Bronchial epithelial cell (primary cell): ENCODE data around the gene C2CD2. TPM values are rescaled to one million over a fixed set of nuclear protein-coding genes. Genes with fewer than 3 reads are reported as not detected.
A peak's percentile ranks its signal among the peaks of the same experiment; 100 is the strongest.

ENCODE experiments used
- DNase-seq: peaks from one replicate; pipeline ENCODE4 v3.0.0-alpha.2; 2010; ENCODE audit warnings: low read depth
- FAIRE-seq: peaks from 2 replicates; lab custom pipeline; 2011; peaks lifted over from hg19 to GRCh38; lab: Jason Lieb, UNC
- H3K27me3 ChIP-seq: 2 replicates; pipeline ENCODE4 v1.5.1; 2011; ENCODE audit warnings: low read length; ENCODE audit not compliant: control insufficient read depth, insufficient read depth
- H3K36me3 ChIP-seq: 2 replicates; pipeline ENCODE4 v1.5.1; 2011; ENCODE audit warnings: low read length; ENCODE audit not compliant: control insufficient read depth, insufficient read depth
- H3K4me3 ChIP-seq: 2 replicates; pipeline ENCODE4 v1.5.1; 2011; ENCODE audit warnings: mild to moderate bottlenecking, low read depth, low read length, control low read depth
- CTCF ChIP-seq: IDR thresholded peaks from 2 replicates; pipeline ENCODE4 v1.5.1; 2011; ENCODE audit warnings: mild to moderate bottlenecking, moderate library complexity, low read length, control low read depth, inconsistent platforms; ENCODE audit not compliant: insufficient read depth, severe bottlenecking
- total RNA-seq: library from RNA; depleted of rRNA; stranded (reverse); fragments of >200 nt; gene quantifications from 2 replicates; pipeline ENCODE4 v1.2.1, GENCODE V29; 2014

The C2CD2 gene
- total RNA-seq, 1 donor from 2014 or later = 6.6 TPM

- Histone ChIP-seq H3K36me3 (peaks cover 1% of the 10 kb centered on the region), H3K4me3 (no peak overlapping the region), H3K27me3 (no peaks in the 10 kb centered on the region)
- no peak for DNase-seq
- TF ChIP-seq CTCF = no peak
- no peak for FAIRE-seq
These were observed 1.7 kb upstream of the C2CD2 start for GRCh38 chr21:41955516-41955915.

GRCh38 chr21:41954654-41955499, 1.1 kb upstream of the C2CD2 start:
- Histone ChIP-seq H3K27me3 (no peaks in the 10 kb centered on the region), H3K4me3 (no peak overlapping the region), H3K36me3 (peaks cover 1% of the 10 kb centered on the region)
- no peak for TF ChIP-seq CTCF
- DNase-seq (no peak), FAIRE-seq (peak; percentile 95)

DNA sequence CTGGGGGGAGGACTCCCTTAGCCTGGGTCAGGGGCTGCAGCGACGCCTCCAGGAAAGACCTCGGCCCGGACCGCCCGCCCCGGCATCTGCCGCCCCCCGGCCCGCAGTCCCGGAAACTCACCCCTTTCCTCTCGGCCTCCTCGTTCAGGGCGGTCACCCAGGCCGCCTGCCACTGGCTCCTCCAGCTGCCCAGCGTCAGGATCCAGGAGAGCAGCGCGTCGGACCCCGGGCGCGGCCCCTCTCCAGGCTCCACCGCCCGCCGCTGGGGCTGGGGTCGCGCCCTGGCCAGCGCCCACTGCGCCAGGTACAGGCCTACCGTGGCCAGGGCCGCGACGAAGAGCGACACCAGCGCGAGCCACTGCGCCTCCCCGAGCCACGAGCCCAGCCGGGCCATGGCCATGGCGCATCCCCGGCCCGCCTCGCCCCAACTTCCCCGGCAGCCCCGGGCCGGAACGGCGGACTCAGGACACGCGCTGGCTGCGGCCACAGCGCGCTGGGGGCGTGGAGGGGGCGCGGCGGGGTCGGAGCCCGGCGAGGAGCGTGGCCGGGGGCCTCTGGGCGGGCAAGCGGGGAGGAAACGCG, 478 bp downstream of the C2CD2 start:
- no peak for FAIRE-seq

GRCh38 chr21:41952568-41953248, 1.1 kb downstream of the C2CD2 start:
- FAIRE-seq = no peak
- peak overlapping the region; percentile 46 for H3K4me3 ChIP-seq
- DNase-seq = no peak
- no peak for TF ChIP-seq CTCF
- peaks cover 1% of the 10 kb centered on the region for H3K36me3 ChIP-seq
- no peaks in the 10 kb centered on the region for H3K27me3 ChIP-seq

More for the DNA sequence above, 478 bp downstream of the C2CD2 start:
- Histone ChIP-seq H3K36me3 (peaks cover 1% of the 10 kb centered on the region), H3K4me3 (peak overlapping the region; percentile 46), H3K27me3 (no peaks in the 10 kb centered on the region)
- DNase-seq = no peak
- no peak for TF ChIP-seq CTCF

DNA sequence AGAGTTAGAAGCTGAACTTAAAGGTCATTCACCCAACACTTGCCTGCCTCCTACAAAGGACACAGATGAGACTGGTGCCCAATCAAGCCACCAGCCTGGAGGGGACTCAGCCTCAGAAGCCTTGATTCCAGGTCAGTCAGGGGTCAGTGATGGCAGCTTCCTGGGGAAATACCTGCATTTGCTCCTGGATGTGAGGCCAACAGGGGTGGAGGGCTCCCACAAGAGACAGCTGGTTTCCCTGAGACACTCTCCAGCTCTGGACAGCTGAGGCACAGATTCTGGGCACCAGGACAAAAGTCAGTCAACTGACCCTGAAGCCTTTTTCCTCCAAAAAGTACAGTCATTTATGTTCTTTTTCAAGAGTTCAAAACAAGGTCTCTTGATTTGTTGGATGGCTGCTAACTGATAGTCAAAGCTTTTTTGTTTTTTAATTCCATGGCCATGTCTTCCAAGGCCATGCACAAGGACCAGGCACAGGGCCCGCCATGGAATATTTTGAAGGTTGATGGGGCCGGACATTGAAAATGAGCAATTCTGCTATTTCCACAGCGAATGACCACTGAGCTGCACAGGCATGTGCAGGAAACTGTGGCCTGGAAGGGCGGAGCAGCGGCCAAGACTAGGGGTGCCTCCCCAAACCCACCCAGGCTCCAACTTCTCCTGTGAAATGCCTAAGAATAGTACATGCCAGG, 1.8 kb downstream of the C2CD2 start:
- TF ChIP-seq CTCF = no peak
- H3K27me3 ChIP-seq = no peaks in the 10 kb centered on the region
- H3K4me3 ChIP-seq = no peak overlapping the region
- DNase-seq = no peak
- peaks cover 1% of the 10 kb centered on the region for H3K36me3 ChIP-seq
- FAIRE-seq = no peak
